ENCODE data around the gene FGFR2.

Gene FGFR2

GRCh38 chr10:121539786-121540185, 58.5 kb downstream of the FGFR2 start:
- H4K20me1 ChIP-seq (ENCODE audit: control insufficient read depth, insufficient read depth, low read depth, low read length): no peaks in the 10 kb centered on the region
- H3F3A ChIP-seq (ENCODE audit: control insufficient read depth, insufficient read depth): no peaks in the 10 kb centered on the region
- H3K27ac ChIP-seq (ENCODE audit: low read depth, low read length): no peak overlapping the region
- no peaks in the 10 kb centered on the region for H3K27me3 ChIP-seq (ENCODE audit: control insufficient read depth, low read length)
- no peak overlapping the region for H3K4me3 ChIP-seq (ENCODE audit: low read length)
- no peaks in the 10 kb centered on the region for H3K4me1 ChIP-seq (ENCODE audit: control insufficient read depth, low read length)
- H3K36me3 ChIP-seq (ENCODE audit: control insufficient read depth, low read length): no peaks in the 10 kb centered on the region
- no peaks in the 10 kb centered on the region for H3K79me2 ChIP-seq (ENCODE audit: control insufficient read depth, low read length)
- TF ChIP-seq CTCF (IDR thresholded peaks at IDR 0.05; ENCODE audit: low read depth, low read length, poor library complexity, severe bottlenecking) (no peak), EZH2phosphoT487 (IDR thresholded peaks at IDR 0.05; ENCODE audit: borderline replicate concordance, low read length) (no peak)
- no peaks in the 10 kb centered on the region for H3K9me3 ChIP-seq (ENCODE audit: control insufficient read depth, insufficient read depth, low read length)
- no peak overlapping the region for H3K4me2 ChIP-seq (ENCODE audit: low read length)
- no peaks in the 10 kb centered on the region for H3K9me2 ChIP-seq (replicated peaks; ENCODE audit: control insufficient read depth, low read length)

- Histone ChIP-seq H3K4me2 (ENCODE audit: low read length) (no peak overlapping the region), H3K27ac (ENCODE audit: low read depth, low read length) (no peak overlapping the region), H3K9me3 (ENCODE audit: control insufficient read depth, insufficient read depth, low read length) (no peaks in the 10 kb centered on the region), H3K36me3 (ENCODE audit: control insufficient read depth, low read length) (no peaks in the 10 kb centered on the region), H3F3A (ENCODE audit: control insufficient read depth, insufficient read depth) (no peaks in the 10 kb centered on the region), H3K4me3 (ENCODE audit: low read length) (no peak overlapping the region), H4K20me1 (ENCODE audit: control insufficient read depth, insufficient read depth, low read depth, low read length) (no peaks in the 10 kb centered on the region), H3K79me2 (ENCODE audit: control insufficient read depth, low read length) (no peaks in the 10 kb centered on the region), H3K4me1 (ENCODE audit: control insufficient read depth, low read length) (no peaks in the 10 kb centered on the region), H3K9me2 (replicated peaks; ENCODE audit: control insufficient read depth, low read length) (no peaks in the 10 kb centered on the region), H3K27me3 (ENCODE audit: control insufficient read depth, low read length) (no peaks in the 10 kb centered on the region)
- no peak for TF ChIP-seq CTCF (IDR thresholded peaks at IDR 0.05; ENCODE audit: low read depth, low read length, poor library complexity, severe bottlenecking)
- TF ChIP-seq EZH2phosphoT487 (IDR thresholded peaks at IDR 0.05; ENCODE audit: borderline replicate concordance, low read length): no peak
These were observed 61.8 kb downstream of the FGFR2 start for GRCh38 chr10:121536310-121536913.

GRCh38 chr10:121535381-121535780, 62.9 kb downstream of the FGFR2 start:
- TF ChIP-seq CTCF (IDR thresholded peaks at IDR 0.05; ENCODE audit: low read depth, low read length, poor library complexity, severe bottlenecking) (no peak), EZH2phosphoT487 (IDR thresholded peaks at IDR 0.05; ENCODE audit: borderline replicate concordance, low read length) (no peak)
- Histone ChIP-seq H3K79me2 (ENCODE audit: control insufficient read depth, low read length) (no peaks in the 10 kb centered on the region), H3K9me2 (replicated peaks; ENCODE audit: control insufficient read depth, low read length) (no peaks in the 10 kb centered on the region), H3K4me1 (ENCODE audit: control insufficient read depth, low read length) (no peaks in the 10 kb centered on the region), H3K4me2 (ENCODE audit: low read length) (no peak overlapping the region), H3K27me3 (ENCODE audit: control insufficient read depth, low read length) (no peaks in the 10 kb centered on the region), H3K9me3 (ENCODE audit: control insufficient read depth, insufficient read depth, low read length) (no peaks in the 10 kb centered on the region), H3F3A (ENCODE audit: control insufficient read depth, insufficient read depth) (no peaks in the 10 kb centered on the region), H4K20me1 (ENCODE audit: control insufficient read depth, insufficient read depth, low read depth, low read length) (no peaks in the 10 kb centered on the region), H3K27ac (ENCODE audit: low read depth, low read length) (no peak overlapping the region), H3K36me3 (ENCODE audit: control insufficient read depth, low read length) (no peaks in the 10 kb centered on the region), H3K4me3 (ENCODE audit: low read length) (no peak overlapping the region)
